ENCODE measurements around the gene CAMSAP1. TPM values are rescaled to one million over a fixed set of nuclear protein-coding genes. Genes with fewer than 3 reads are reported as not detected.
"Not testable (repeated sequence)": the region's sequence is repeated elsewhere in the genome, so short reads cannot be mapped to it uniquely, and the experiment has no call there.

The CAMSAP1 gene
- 24.2 TPM for polyA plus RNA-seq (2013, experiment 1 of 2)
- polyA plus RNA-seq (2013, experiment 2 of 2): 19.2 TPM

GRCh38 chr9:135907431-135908092 is at the start of gene CAMSAP1:
CAMSAP1 (minus strand) TSS chr9:135907546; CDS start chr9:135907159, 387 bp downstream.
- peaks cover 7% of the 10 kb centered on the region for H3K4me1 ChIP-seq (ENCODE audit: control insufficient read depth, insufficient read depth, low read length, poor library complexity, severe bottlenecking)
- WGBS, 2 experiments (ENCODE audit: insufficient coverage in 2 of 2): 0% methylated on average over 33 to 64 of the region's 91 CpGs
- peak within 1 kb of the TSS; percentile 64 for H3K27ac ChIP-seq (ENCODE audit: low read depth, low read length, severe bottlenecking)
- H3K36me3 ChIP-seq (ENCODE audit: control insufficient read depth, insufficient read depth, low read length): peaks cover 70% of the 10 kb centered on the region
- H3K4me3 ChIP-seq (ENCODE audit: extremely low read depth, insufficient read depth, low read length, poor library complexity, severe bottlenecking): peak within 1 kb of the TSS; percentile 66
- peaks cover 30% of the 10 kb centered on the region for H3K9me3 ChIP-seq (ENCODE audit: control insufficient read depth, low read length)

DNA sequence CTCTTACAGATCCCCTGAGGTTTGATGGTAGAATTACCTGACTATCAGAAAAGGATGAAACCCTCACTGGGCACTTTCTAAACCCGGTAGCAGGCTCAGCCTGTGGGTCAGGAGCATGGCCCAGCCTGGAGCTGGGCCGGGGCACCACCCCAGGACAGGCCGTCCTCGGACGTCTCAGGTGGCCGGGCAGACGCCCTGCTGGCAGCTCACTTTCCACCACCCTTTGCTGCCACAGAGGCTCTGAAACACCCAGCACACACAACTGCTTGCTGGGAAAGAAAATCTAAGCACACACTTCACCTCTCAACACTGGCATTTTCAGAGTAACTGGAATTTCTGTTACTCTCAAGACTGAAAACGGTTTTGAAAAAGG is 49.4 kb upstream of the CAMSAP1 start:
- 96 to 99% methylated on average over 7 to 8 of the region's 8 CpGs for WGBS, 2 experiments (ENCODE audit: insufficient coverage in 2 of 2)
- Histone ChIP-seq H3K4me3 (ENCODE audit: extremely low read depth, insufficient read depth, low read length, poor library complexity, severe bottlenecking) (no peak overlapping the region), H3K4me1 (ENCODE audit: control insufficient read depth, insufficient read depth, low read length, poor library complexity, severe bottlenecking) (peaks cover 13% of the 10 kb centered on the region), H3K36me3 (ENCODE audit: control insufficient read depth, insufficient read depth, low read length) (peaks cover 27% of the 10 kb centered on the region), H3K9me3 (ENCODE audit: control insufficient read depth, low read length) (no peaks in the 10 kb centered on the region), H3K27ac (ENCODE audit: low read depth, low read length, severe bottlenecking) (no peak overlapping the region)

- H3K4me3 ChIP-seq (ENCODE audit: extremely low read depth, insufficient read depth, low read length, poor library complexity, severe bottlenecking): no peak overlapping the region
- 87 to 93% methylated on average over 21 to 27 of the region's 32 CpGs for WGBS, 2 experiments (ENCODE audit: insufficient coverage in 2 of 2)
- peaks cover 13% of the 10 kb centered on the region for H3K4me1 ChIP-seq (ENCODE audit: control insufficient read depth, insufficient read depth, low read length, poor library complexity, severe bottlenecking)
- peaks cover 29% of the 10 kb centered on the region for H3K36me3 ChIP-seq (ENCODE audit: control insufficient read depth, insufficient read depth, low read length)
- no peaks in the 10 kb centered on the region for H3K9me3 ChIP-seq (ENCODE audit: control insufficient read depth, low read length)
- no peak overlapping the region for H3K27ac ChIP-seq (ENCODE audit: low read depth, low read length, severe bottlenecking)
Observed at GRCh38 chr9:135955934-135956801, 48.8 kb upstream of the CAMSAP1 start.

GRCh38 chr9:135952664-135953206 is 45.4 kb upstream of the CAMSAP1 start:
- H3K4me1 ChIP-seq (ENCODE audit: control insufficient read depth, insufficient read depth, low read length, poor library complexity, severe bottlenecking): peaks cover 22% of the 10 kb centered on the region
- H3K36me3 ChIP-seq (ENCODE audit: control insufficient read depth, insufficient read depth, low read length): peaks cover 50% of the 10 kb centered on the region
- no peak overlapping the region for H3K27ac ChIP-seq (ENCODE audit: low read depth, low read length, severe bottlenecking)
- H3K9me3 ChIP-seq (ENCODE audit: control insufficient read depth, low read length): no peaks in the 10 kb centered on the region
- H3K4me3 ChIP-seq (ENCODE audit: extremely low read depth, insufficient read depth, low read length, poor library complexity, severe bottlenecking): no peak overlapping the region
- 93 to 97% methylated on average over 12 to 13 of the region's 22 CpGs for WGBS, 2 experiments (ENCODE audit: insufficient coverage in 2 of 2)

DNA sequence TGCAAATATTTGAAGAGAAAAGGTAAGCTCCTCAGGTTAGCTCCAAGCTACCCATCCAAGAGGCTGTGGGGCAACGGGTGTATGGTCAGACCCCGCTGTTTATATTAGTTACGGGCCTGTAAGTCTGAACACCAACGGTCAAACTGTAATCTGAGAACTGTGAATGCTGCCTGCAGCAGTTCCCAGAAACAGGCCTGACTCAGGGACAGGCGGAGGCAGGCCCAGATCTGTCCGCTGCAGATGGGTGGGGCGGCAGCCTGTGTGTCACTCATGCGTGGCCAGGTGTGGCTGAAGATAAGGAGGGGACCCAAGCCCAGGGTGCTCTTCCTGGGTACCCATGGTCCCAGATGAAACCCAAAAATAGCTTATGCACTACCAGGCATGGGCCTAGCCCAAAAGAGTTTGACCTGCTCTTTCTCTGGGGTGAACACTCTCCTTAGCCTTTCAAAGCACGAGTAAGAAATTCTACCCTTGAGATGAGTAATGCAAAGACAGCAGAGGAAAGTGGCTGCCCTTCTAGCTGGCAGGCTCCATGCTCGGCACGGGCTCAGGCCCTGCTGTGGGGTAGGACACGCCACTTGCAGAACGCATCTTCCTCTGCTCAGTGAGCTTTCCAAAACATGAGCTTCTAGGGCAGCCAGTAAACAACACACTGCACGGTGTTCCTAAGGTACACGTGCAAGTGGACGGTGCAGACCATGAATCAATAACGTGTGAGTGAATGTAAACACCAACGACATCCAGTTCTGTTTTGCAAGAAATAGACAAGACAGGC is 44.7 kb upstream of the CAMSAP1 start:
- peak overlapping the region; percentile 67 for H3K27ac ChIP-seq (ENCODE audit: low read depth, low read length, severe bottlenecking)
- no peaks in the 10 kb centered on the region for H3K9me3 ChIP-seq (ENCODE audit: control insufficient read depth, low read length)
- H3K4me3 ChIP-seq (ENCODE audit: extremely low read depth, insufficient read depth, low read length, poor library complexity, severe bottlenecking): no peak overlapping the region
- peaks cover 22% of the 10 kb centered on the region for H3K4me1 ChIP-seq (ENCODE audit: control insufficient read depth, insufficient read depth, low read length, poor library complexity, severe bottlenecking)
- peaks cover 56% of the 10 kb centered on the region for H3K36me3 ChIP-seq (ENCODE audit: control insufficient read depth, insufficient read depth, low read length)
- WGBS, 2 experiments (ENCODE audit: insufficient coverage in 2 of 2): 90 to 93% methylated on average over 18 of the region's 18 CpGs

DNA sequence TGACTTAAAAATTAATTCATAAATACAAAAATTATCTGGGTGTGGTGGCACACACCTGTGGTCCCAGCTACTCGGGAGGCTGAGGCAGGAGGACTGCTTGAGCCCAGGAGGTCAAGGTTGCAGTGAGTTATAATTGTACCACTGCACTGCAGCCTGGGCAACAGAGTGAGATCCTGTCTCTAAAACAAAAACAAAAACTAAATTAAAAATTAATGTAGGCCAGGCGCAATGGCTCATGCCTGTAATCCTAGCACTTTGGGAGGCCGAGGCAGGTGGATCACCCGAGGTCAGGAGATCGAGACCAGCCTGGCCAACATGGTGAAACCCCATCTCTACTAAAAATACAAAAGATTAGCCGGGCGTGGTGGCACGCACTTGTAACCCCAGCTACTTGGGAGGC is 44.0 kb upstream of the CAMSAP1 start:
- H3K9me3 ChIP-seq (ENCODE audit: control insufficient read depth, low read length); H3K4me3 ChIP-seq (ENCODE audit: extremely low read depth, insufficient read depth, low read length, poor library complexity, severe bottlenecking); H3K27ac ChIP-seq (ENCODE audit: low read depth, low read length, severe bottlenecking): not testable (repeated sequence)
- Histone ChIP-seq H3K4me1 (ENCODE audit: control insufficient read depth, insufficient read depth, low read length, poor library complexity, severe bottlenecking) (peaks cover 27% of the 10 kb centered on the region), H3K36me3 (ENCODE audit: control insufficient read depth, insufficient read depth, low read length) (peaks cover 64% of the 10 kb centered on the region)
- 95 to 96% methylated on average over 6 to 7 of the region's 8 CpGs for WGBS, 2 experiments (ENCODE audit: insufficient coverage in 2 of 2)

- 100% methylated on average over 1 to 2 of the region's 4 CpGs for WGBS, 2 experiments (ENCODE audit: insufficient coverage in 2 of 2)
- peaks cover 69% of the 10 kb centered on the region for H3K36me3 ChIP-seq (ENCODE audit: control insufficient read depth, insufficient read depth, low read length)
- H3K4me1 ChIP-seq (ENCODE audit: control insufficient read depth, insufficient read depth, low read length, poor library complexity, severe bottlenecking): peaks cover 31% of the 10 kb centered on the region
- not testable (repeated sequence) for H3K4me3 ChIP-seq (ENCODE audit: extremely low read depth, insufficient read depth, low read length, poor library complexity, severe bottlenecking); H3K9me3 ChIP-seq (ENCODE audit: control insufficient read depth, low read length); H3K27ac ChIP-seq (ENCODE audit: low read depth, low read length, severe bottlenecking)
Observed at GRCh38 chr9:135950841-135951240, 43.5 kb upstream of the CAMSAP1 start.

DNA sequence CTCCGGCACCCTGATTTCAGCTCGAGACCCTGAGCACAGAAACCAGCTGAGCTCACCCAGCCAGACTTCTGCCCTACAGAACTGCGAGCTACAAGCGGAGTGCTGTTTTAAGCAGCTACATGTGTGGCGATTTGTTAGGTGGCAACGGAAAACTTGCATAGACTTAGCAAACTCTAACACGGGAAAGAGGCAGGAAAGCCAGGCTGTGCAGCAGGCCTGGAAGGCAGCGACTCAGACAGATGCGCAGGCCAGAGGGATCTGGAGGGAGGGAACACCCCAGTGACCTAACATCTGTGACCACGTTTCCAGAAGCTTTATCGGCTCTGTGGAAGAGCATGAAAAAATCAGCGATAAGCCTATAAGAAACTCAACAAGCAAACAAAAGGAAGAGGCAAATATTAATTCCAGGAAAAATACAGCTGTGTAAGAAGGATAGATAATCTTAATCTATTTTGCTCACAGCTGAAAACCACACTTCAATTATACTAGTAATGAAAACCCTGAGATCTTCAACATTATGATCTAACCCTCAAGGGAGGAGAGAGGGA is 42.9 kb upstream of the CAMSAP1 start:
- Histone ChIP-seq H3K4me3 (ENCODE audit: extremely low read depth, insufficient read depth, low read length, poor library complexity, severe bottlenecking) (no peak overlapping the region), H3K27ac (ENCODE audit: low read depth, low read length, severe bottlenecking) (peak overlapping the region; percentile 78), H3K36me3 (ENCODE audit: control insufficient read depth, insufficient read depth, low read length) (peaks cover 75% of the 10 kb centered on the region), H3K4me1 (ENCODE audit: control insufficient read depth, insufficient read depth, low read length, poor library complexity, severe bottlenecking) (peaks cover 32% of the 10 kb centered on the region), H3K9me3 (ENCODE audit: control insufficient read depth, low read length) (no peaks in the 10 kb centered on the region)
- WGBS, 2 experiments (ENCODE audit: insufficient coverage in 2 of 2): 92 to 93% methylated on average over 10 to 11 of the region's 12 CpGs

DNA sequence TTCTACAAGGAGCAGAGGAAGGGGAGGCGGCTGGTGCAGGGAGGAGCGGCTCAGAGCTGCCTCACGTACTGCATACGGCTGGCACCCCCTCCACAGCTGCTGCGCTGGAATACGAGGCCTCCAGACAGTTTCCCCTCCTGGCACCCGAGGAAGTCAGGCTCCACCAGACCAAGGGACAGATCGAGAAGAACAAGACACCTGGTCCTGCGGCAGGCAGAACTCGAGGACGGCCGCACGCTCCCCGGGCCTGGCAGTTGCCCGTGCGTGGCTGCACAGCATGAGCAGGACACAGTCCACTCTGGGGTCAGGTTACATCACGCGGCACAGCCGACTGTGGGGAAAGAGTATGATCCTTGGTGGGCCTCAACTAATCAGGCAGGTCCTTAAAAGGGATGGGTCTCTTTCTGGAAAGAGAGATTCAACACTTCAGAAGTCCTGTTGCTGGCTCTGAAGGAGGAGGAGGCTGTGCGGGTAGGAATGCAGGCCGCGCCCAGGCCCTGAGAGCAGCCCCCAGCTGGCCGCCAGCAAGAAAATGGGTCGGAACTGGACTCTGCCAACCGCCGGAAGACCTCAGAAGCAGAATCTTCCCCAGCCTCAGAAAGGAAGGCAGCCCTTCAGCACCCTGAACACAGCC is 42.3 kb upstream of the CAMSAP1 start:
- H3K36me3 ChIP-seq (ENCODE audit: control insufficient read depth, insufficient read depth, low read length): peaks cover 75% of the 10 kb centered on the region
- H3K27ac ChIP-seq (ENCODE audit: low read depth, low read length, severe bottlenecking): peak overlapping the region; percentile 78
- 95 to 97% methylated on average over 24 to 26 of the region's 26 CpGs for WGBS, 2 experiments (ENCODE audit: insufficient coverage in 2 of 2)
- H3K9me3 ChIP-seq (ENCODE audit: control insufficient read depth, low read length): no peaks in the 10 kb centered on the region
- H3K4me3 ChIP-seq (ENCODE audit: extremely low read depth, insufficient read depth, low read length, poor library complexity, severe bottlenecking): no peak overlapping the region
- H3K4me1 ChIP-seq (ENCODE audit: control insufficient read depth, insufficient read depth, low read length, poor library complexity, severe bottlenecking): peaks cover 32% of the 10 kb centered on the region

- peaks cover 32% of the 10 kb centered on the region for H3K4me1 ChIP-seq (ENCODE audit: control insufficient read depth, insufficient read depth, low read length, poor library complexity, severe bottlenecking)
- H3K36me3 ChIP-seq (ENCODE audit: control insufficient read depth, insufficient read depth, low read length): peaks cover 75% of the 10 kb centered on the region
- no peak overlapping the region for H3K4me3 ChIP-seq (ENCODE audit: extremely low read depth, insufficient read depth, low read length, poor library complexity, severe bottlenecking)
- H3K27ac ChIP-seq (ENCODE audit: low read depth, low read length, severe bottlenecking): peak overlapping the region; percentile 78
- 71 to 94% methylated on average over 1 to 3 of the region's 4 CpGs for WGBS, 2 experiments (ENCODE audit: insufficient coverage in 2 of 2)
- no peaks in the 10 kb centered on the region for H3K9me3 ChIP-seq (ENCODE audit: control insufficient read depth, low read length)
Observed at GRCh38 chr9:135948968-135949367, 41.6 kb upstream of the CAMSAP1 start.
